OCI-LY3 (cell line): Measurements from ENCODE around the gene DERA.

Experiments
- CTCF ChIP-seq: fragments of 200-600, 300-600 bp; sonication (generic); IDR thresholded peaks from 2 replicates; pipeline ENCODE4 v1.5.1; 2014; ENCODE audit warnings: antibody characterized with exemption, low read length, low read depth
- EZH2phosphoT487 ChIP-seq: fragments of 200-600 bp; shearing (Covaris generic); IDR thresholded peaks from 2 replicates; pipeline ENCODE4 v1.6.1; 2018; ENCODE audit warnings: antibody characterized with exemption, mixed run types, low read depth

- TF ChIP-seq EZH2phosphoT487 (no peak), CTCF (no peak)
These were observed 145.8 kb downstream of the DERA start for GRCh38 chr12:16056910-16057309.
